ENCODE data around the gene PAGE2B. TPM values are rescaled to one million over a fixed set of nuclear protein-coding genes. Genes with fewer than 3 reads are reported as not detected.

Gene PAGE2B, protein sequence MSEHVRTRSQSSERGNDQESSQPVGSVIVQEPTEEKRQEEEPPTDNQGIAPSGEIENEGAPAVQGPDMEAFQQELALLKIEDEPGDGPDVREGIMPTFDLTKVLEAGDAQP
- not detected in 2 replicates for total RNA-seq

GRCh38 chrX:55074851-55075467, at the start of gene PAGE2B:
Gene PAGE2B, plus strand, starts transcription at chrX:55075030. Its CDS starts 1,012 bp downstream, at chrX:55076042.

DNA sequence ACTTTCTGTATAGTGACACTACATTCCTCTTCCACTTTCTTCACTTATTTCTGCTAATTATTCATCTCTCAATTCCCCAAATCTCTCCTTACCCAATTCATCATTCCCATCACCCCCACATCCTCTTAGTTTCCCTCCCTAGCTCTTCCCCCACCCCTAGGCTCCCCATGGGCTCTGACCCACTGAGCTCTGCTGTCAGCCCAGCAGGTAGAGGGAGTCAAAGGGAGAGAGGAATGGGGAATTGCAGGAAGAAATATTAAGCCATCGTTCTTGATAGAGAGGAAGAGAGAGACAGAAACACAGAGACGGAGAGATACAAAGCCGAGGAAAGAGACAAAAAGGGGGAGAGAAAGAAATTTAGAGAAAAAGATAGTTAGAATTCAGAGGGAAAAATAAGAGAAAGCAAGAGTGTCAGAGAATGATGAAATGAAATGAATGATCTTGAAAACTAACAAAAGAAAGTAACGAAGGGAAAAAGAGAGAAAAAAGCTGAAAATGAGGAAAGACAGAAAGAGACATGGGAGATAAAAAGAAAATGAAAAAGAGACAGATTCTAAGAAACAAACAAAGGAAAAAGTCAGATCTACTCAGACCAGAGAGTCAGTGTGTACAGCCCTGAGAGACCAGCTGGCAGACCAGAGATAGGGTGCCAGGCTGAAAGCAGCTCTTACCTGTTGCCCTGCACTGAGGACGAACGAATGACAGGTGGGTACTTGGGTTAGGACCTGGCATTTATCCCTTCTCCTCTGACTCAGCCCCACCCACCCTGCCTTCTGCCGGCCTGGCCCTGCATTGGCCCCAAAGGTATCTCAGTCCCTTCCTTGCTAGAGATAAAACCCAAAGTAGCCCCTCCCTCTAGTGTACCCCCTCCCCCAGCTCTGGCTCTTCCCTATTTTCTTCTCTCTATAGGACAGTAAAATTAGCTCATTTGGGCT, 44.3 kb upstream of the PAGE2B start, which contains the start of gene ALAS2:
ALAS2 (minus strand) TSS at position 707 of the 935 bp plus-strand sequence. CDS start 4,977 bp downstream, outside the sequence.

DNA sequence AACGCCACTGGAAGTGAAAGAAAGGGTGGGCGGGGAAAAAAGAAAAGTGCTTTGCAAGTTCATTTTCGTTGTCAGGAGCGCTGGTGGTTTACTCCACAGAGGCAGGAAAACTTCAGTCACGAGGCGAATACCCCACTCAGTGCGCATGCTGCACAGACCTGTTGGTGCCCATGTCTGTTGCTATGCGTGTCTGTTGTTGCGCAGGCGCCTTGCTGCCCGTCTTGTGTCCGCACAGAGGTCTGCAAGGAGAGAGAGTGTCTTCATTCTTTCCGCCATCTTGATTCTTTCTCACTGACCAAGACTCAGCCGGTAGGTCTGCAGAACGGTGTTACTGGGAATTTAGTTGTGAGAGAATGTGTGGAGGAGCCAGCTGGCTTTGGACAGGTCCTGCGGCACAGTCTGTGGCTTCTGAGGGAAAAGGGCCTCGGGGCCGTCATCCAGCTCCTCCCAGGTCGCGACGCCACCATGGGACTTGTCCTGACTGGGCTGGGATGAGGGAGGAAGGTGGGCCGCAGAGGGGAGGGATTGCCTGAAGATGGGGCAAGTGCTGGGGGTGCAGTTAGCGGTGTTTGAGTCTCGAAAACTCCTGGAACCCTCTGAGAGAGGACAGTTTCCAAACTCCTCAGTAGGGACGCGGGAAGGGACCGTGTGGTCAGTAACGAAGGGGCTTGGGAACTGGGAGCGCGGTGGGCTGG, 14.1 kb downstream of the PAGE2B start, which contains the start of gene PAGE2:
PAGE2 (plus strand) TSS at position 224 of the 695 bp plus-strand sequence. CDS start 1,003 bp downstream, outside the sequence.

Other genes with a start within 250 kb of the PAGE2B start
- 5.8 and 8.1 TPM in 2 replicates for gene TRO, start 154.2 kb upstream of the PAGE2B start, total RNA-seq
- gene PFKFB1, start 80.8 kb upstream of the PAGE2B start, total RNA-seq = 0.19 TPM in 1 of 2 replicates, not detected in the other
- 4.2 and 4.8 TPM in 2 replicates for gene APEX2, start 74.7 kb upstream of the PAGE2B start, total RNA-seq
- gene ALAS2, start 44.1 kb upstream of the PAGE2B start, total RNA-seq = not detected in 2 replicates
- gene PAGE2, start 14.0 kb downstream of the PAGE2B start, total RNA-seq = not detected in 2 replicates
- gene PAGE5, start 145.3 kb downstream of the PAGE2B start, total RNA-seq = not detected in 2 replicates
- gene PAGE3, start 189.9 kb downstream of the PAGE2B start, total RNA-seq = not detected in 2 replicates

Measured in aortic smooth muscle cell (primary cell).